A549 treated with ZK216348 at 1 μM for 4 hours (cell line): ENCODE results near the gene RIBC1. TPM values are rescaled to one million over a fixed set of nuclear protein-coding genes. Genes with fewer than 3 reads are reported as not detected.

ENCODE experiments used
- total RNA-seq: library from RNA; stranded (reverse); fragments of 200-300 nt; extraction: Qiagen RNA extraction; gene quantifications from 5 replicates; pipeline ENCODE4 v1.2.3, GENCODE V29; 2022; ENCODE audit warnings: low read depth

Gene RIBC1
- total RNA-seq: 0.86 to 1.5 TPM (median 1.3 TPM) in 5 replicates

GRCh38 chrX:53422861-53423306, at the start of gene RIBC1:
Gene RIBC1 (plus strand): TSS chrX:53422873. CDS start chrX:53426277, 3,404 bp downstream.

GRCh38 chrX:53422086-53422860, 400 bp upstream of the RIBC1 start, which contains the start of gene SMC1A:
Gene SMC1A (minus strand): TSS chrX:53422654. CDS start chrX:53422600, 54 bp downstream.

GRCh38 chrX:53433651-53434639, 11.3 kb downstream of the RIBC1 start, which contains the start of gene HSD17B10:
Gene HSD17B10 (minus strand): TSS chrX:53434370. CDS start chrX:53434345, 25 bp downstream.

Other genes with a start within 250 kb of the RIBC1 start
- gene KDM5C, start 197.7 kb upstream of the RIBC1 start, total RNA-seq: 33.7 to 64.0 TPM (median 55.7 TPM) in 5 replicates
- gene IQSEC2, start 141.3 kb upstream of the RIBC1 start, total RNA-seq: 34.7 to 42.9 TPM (median 40.6 TPM) in 5 replicates
- 39.0 to 66.2 TPM (median 47.2 TPM) in 5 replicates for gene SMC1A, start 219 bp upstream of the RIBC1 start, total RNA-seq
- 132 to 217 TPM (median 188 TPM) in 5 replicates for gene HSD17B10, start 11.5 kb downstream of the RIBC1 start, total RNA-seq